Measurements from ENCODE around the gene THRA.

The THRA gene

GRCh38 chr17:40113907-40114245 lies 51.1 kb downstream of the THRA start:
- no peaks in the 10 kb centered on the region for H3K9me3 ChIP-seq (ENCODE audit: control extremely low read depth in 1 of 5, control insufficient read depth in 4 of 5, insufficient read depth in 2 of 5, low read depth in 1 of 5, low read length in 4 of 5)
- no peaks in the 10 kb centered on the region for H3K27me3 ChIP-seq (replicated peaks in 2 of 5; ENCODE audit: control insufficient read depth in 4 of 5, insufficient read depth in 5 of 5, low read length in 4 of 5)
- peaks cover 13 to 61% (median 53%) of the 10 kb centered on the region in 4 experiments for H3K4me1 ChIP-seq (ENCODE audit: control extremely low read depth in 1 of 4, control insufficient read depth in 4 of 4, insufficient read depth in 4 of 4, low read length in 3 of 4)
- no peaks in the 10 kb centered on the region for H3K36me3 ChIP-seq (ENCODE audit: control insufficient read depth in 4 of 4, insufficient read depth in 4 of 4, low read length in 3 of 4)
- peak overlapping the region in 4 of 7 experiments; percentile 54 to 82 (median 68) for H3K4me3 ChIP-seq (ENCODE audit: control insufficient read depth in 1 of 7, extremely low read depth in 1 of 7, insufficient read depth in 4 of 7, low read depth in 2 of 7, low read length in 6 of 7)
- no peak for DNase-seq
- ChIA-PET POLR2A (interaction anchor here (1.5 kb wide), 1 partner anchor 20 kb away, joined by 4 read pairs; no protein-coding TSS in a partner anchor), CTCF (interaction anchor here (1.2 to 6.7 kb wide), 26 partner anchors 11 to 176 kb away, joined by 3 to 91 read pairs (median 12); partner anchors contain the start of genes CASC3, MSL1 and NR1D1)
- peak overlapping the region in 1 of 2 experiments; percentile 64 for H3K27ac ChIP-seq (ENCODE audit: insufficient read depth in 1 of 2, low read depth in 1 of 2, low read length in 2 of 2, poor library complexity in 1 of 2, severe bottlenecking in 2 of 2)
- WGBS (ENCODE audit: insufficient coverage): 88% methylated on average over 4 of the region's 5 CpGs

- H3K27ac ChIP-seq (ENCODE audit: insufficient read depth in 1 of 2, low read depth in 1 of 2, low read length in 2 of 2, poor library complexity in 1 of 2, severe bottlenecking in 2 of 2): no peak overlapping the region
- ChIA-PET POLR2A (no interaction called here), CTCF (interaction anchor here (0.6 to 6.7 kb wide), 6 partner anchors 10 to 175 kb away, joined by 3 to 91 read pairs (median 11); partner anchors contain the start of gene MSL1)
- H3K4me1 ChIP-seq (ENCODE audit: control extremely low read depth in 1 of 4, control insufficient read depth in 4 of 4, insufficient read depth in 4 of 4, low read length in 3 of 4): peaks cover 13 to 55% (median 51%) of the 10 kb centered on the region in 4 experiments
- no peaks in the 10 kb centered on the region for H3K9me3 ChIP-seq (ENCODE audit: control extremely low read depth in 1 of 5, control insufficient read depth in 4 of 5, insufficient read depth in 2 of 5, low read depth in 1 of 5, low read length in 4 of 5)
- no peaks in the 10 kb centered on the region for H3K27me3 ChIP-seq (replicated peaks in 2 of 5; ENCODE audit: control insufficient read depth in 4 of 5, insufficient read depth in 5 of 5, low read length in 4 of 5)
- H3K4me3 ChIP-seq (ENCODE audit: control insufficient read depth in 1 of 7, extremely low read depth in 1 of 7, insufficient read depth in 4 of 7, low read depth in 2 of 7, low read length in 6 of 7): no peak overlapping the region
- no peak for DNase-seq
- H3K36me3 ChIP-seq (ENCODE audit: control insufficient read depth in 4 of 4, insufficient read depth in 4 of 4, low read length in 3 of 4): peaks cover 0 to 1% (median 0%) of the 10 kb centered on the region in 4 experiments
- WGBS (ENCODE audit: insufficient coverage): 100% methylated on average over 1 of the region's 2 CpGs
Measured at GRCh38 chr17:40115101-40115436, 52.3 kb downstream of the THRA start.

- Histone ChIP-seq H3K4me3 (ENCODE audit: control insufficient read depth in 1 of 7, extremely low read depth in 1 of 7, insufficient read depth in 4 of 7, low read depth in 2 of 7, low read length in 6 of 7) (peak within 1 kb of the TSS; percentile 80 to 98 (median 96)), H3K27ac (ENCODE audit: insufficient read depth in 1 of 2, low read depth in 1 of 2, low read length in 2 of 2, poor library complexity in 1 of 2, severe bottlenecking in 2 of 2) (peak within 1 kb of the TSS; percentile 46 to 89), H3K27me3 (replicated peaks in 2 of 5; ENCODE audit: control insufficient read depth in 4 of 5, insufficient read depth in 5 of 5, low read length in 4 of 5) (no peaks in the 10 kb centered on the region), H3K4me1 (ENCODE audit: control extremely low read depth in 1 of 4, control insufficient read depth in 4 of 4, insufficient read depth in 4 of 4, low read length in 3 of 4) (peaks cover 15 to 49% (median 39%) of the 10 kb centered on the region in 4 experiments), H3K9me3 (ENCODE audit: control extremely low read depth in 1 of 5, control insufficient read depth in 4 of 5, insufficient read depth in 2 of 5, low read depth in 1 of 5, low read length in 4 of 5) (no peaks in the 10 kb centered on the region), H3K36me3 (ENCODE audit: control insufficient read depth in 4 of 4, insufficient read depth in 4 of 4, low read length in 3 of 4) (peaks cover 0 to 12% (median 3%) of the 10 kb centered on the region in 4 experiments)
- WGBS (ENCODE audit: insufficient coverage): 0% methylated on average over 30 of the region's 82 CpGs
- DNase-seq: peak; percentile 72 to 86 (median 83)
- ChIA-PET CTCF (interaction anchor here (0.6 to 6.3 kb wide), 5 partner anchors 9 to 53 kb away, joined by 3 to 65 read pairs (median 4); no protein-coding TSS in a partner anchor), POLR2A (interaction anchor here (1.1 to 1.4 kb wide), 4 partner anchors 8 to 40 kb away, joined by 3 to 6 read pairs (median 4); partner anchors contain the start of gene CASC3)
Measured at GRCh38 chr17:40121181-40122135, 58.7 kb downstream of the THRA start, which contains the start of gene MSL1. Gene MSL1, plus strand, starts transcription at chr17:40121971. Its CDS starts 642 bp downstream, at chr17:40122613.

- Histone ChIP-seq H3K36me3 (ENCODE audit: control insufficient read depth in 4 of 4, insufficient read depth in 4 of 4, low read length in 3 of 4) (peaks cover 2 to 19% (median 9%) of the 10 kb centered on the region in 4 experiments), H3K27me3 (replicated peaks in 2 of 5; ENCODE audit: control insufficient read depth in 4 of 5, insufficient read depth in 5 of 5, low read length in 4 of 5) (no peaks in the 10 kb centered on the region), H3K27ac (ENCODE audit: insufficient read depth in 1 of 2, low read depth in 1 of 2, low read length in 2 of 2, poor library complexity in 1 of 2, severe bottlenecking in 2 of 2) (peak overlapping the region; percentile 46 to 89), H3K4me1 (ENCODE audit: control extremely low read depth in 1 of 4, control insufficient read depth in 4 of 4, insufficient read depth in 4 of 4, low read length in 3 of 4) (peaks cover 15 to 49% (median 39%) of the 10 kb centered on the region in 4 experiments), H3K9me3 (ENCODE audit: control extremely low read depth in 1 of 5, control insufficient read depth in 4 of 5, insufficient read depth in 2 of 5, low read depth in 1 of 5, low read length in 4 of 5) (no peaks in the 10 kb centered on the region), H3K4me3 (ENCODE audit: control insufficient read depth in 1 of 7, extremely low read depth in 1 of 7, insufficient read depth in 4 of 7, low read depth in 2 of 7, low read length in 6 of 7) (peak overlapping the region; percentile 80 to 98 (median 96))
- CTCF ChIA-PET: interaction anchor here (0.6 to 6.3 kb wide), 7 partner anchors 11 to 52 kb away, joined by 3 to 65 read pairs (median 4); no protein-coding TSS in a partner anchor
- POLR2A ChIA-PET: interaction anchor here (1.1 to 1.4 kb wide), 4 partner anchors 9 to 39 kb away, joined by 3 to 6 read pairs (median 4); partner anchors contain the start of gene CASC3
- peak; percentile 23 to 42 (median 23) for DNase-seq
- WGBS (ENCODE audit: insufficient coverage): 0% methylated on average over 39 of the region's 97 CpGs
Measured at GRCh38 chr17:40122136-40122998, 59.6 kb downstream of the THRA start.

- no peaks in the 10 kb centered on the region for H3K9me3 ChIP-seq (ENCODE audit: control extremely low read depth in 1 of 5, control insufficient read depth in 4 of 5, insufficient read depth in 2 of 5, low read depth in 1 of 5, low read length in 4 of 5)
- H3K27me3 ChIP-seq (replicated peaks in 2 of 5; ENCODE audit: control insufficient read depth in 4 of 5, insufficient read depth in 5 of 5, low read length in 4 of 5): no peaks in the 10 kb centered on the region
- peaks cover 5 to 26% (median 13%) of the 10 kb centered on the region in 4 experiments for H3K36me3 ChIP-seq (ENCODE audit: control insufficient read depth in 4 of 4, insufficient read depth in 4 of 4, low read length in 3 of 4)
- H3K27ac ChIP-seq (ENCODE audit: insufficient read depth in 1 of 2, low read depth in 1 of 2, low read length in 2 of 2, poor library complexity in 1 of 2, severe bottlenecking in 2 of 2): peak overlapping the region; percentile 46 to 74
- H3K4me3 ChIP-seq (ENCODE audit: control insufficient read depth in 1 of 7, extremely low read depth in 1 of 7, insufficient read depth in 4 of 7, low read depth in 2 of 7, low read length in 6 of 7): peak overlapping the region; percentile 80 to 98 (median 96)
- ChIA-PET POLR2A (interaction anchor here (0.9 to 1.6 kb wide), 5 partner anchors 10 to 39 kb away, joined by 3 to 6 read pairs (median 5); partner anchors contain the start of gene CASC3), CTCF (interaction anchor here (0.7 to 6.3 kb wide), 13 partner anchors 11 to 96 kb away, joined by 3 to 65 read pairs (median 4); partner anchors contain the start of gene CASC3)
- peaks cover 15 to 41% (median 33%) of the 10 kb centered on the region in 4 experiments for H3K4me1 ChIP-seq (ENCODE audit: control extremely low read depth in 1 of 4, control insufficient read depth in 4 of 4, insufficient read depth in 4 of 4, low read length in 3 of 4)
- peak; percentile 29 to 61 (median 56) for DNase-seq
- WGBS (ENCODE audit: insufficient coverage): 0% methylated on average over 21 of the region's 43 CpGs
Measured at GRCh38 chr17:40122999-40123810, 60.4 kb downstream of the THRA start.

GRCh38 chr17:40123811-40124114 lies 61.0 kb downstream of the THRA start:
- no peaks in the 10 kb centered on the region for H3K27me3 ChIP-seq (replicated peaks in 2 of 5; ENCODE audit: control insufficient read depth in 4 of 5, insufficient read depth in 5 of 5, low read length in 4 of 5)
- no CpG with 5 or more reads among the region's 2 CpGs for WGBS (ENCODE audit: insufficient coverage)
- H3K4me1 ChIP-seq (ENCODE audit: control extremely low read depth in 1 of 4, control insufficient read depth in 4 of 4, insufficient read depth in 4 of 4, low read length in 3 of 4): peaks cover 12 to 38% (median 29%) of the 10 kb centered on the region in 4 experiments
- peak overlapping the region; percentile 80 to 98 (median 96) for H3K4me3 ChIP-seq (ENCODE audit: control insufficient read depth in 1 of 7, extremely low read depth in 1 of 7, insufficient read depth in 4 of 7, low read depth in 2 of 7, low read length in 6 of 7)
- CTCF ChIA-PET: interaction anchor here (0.7 to 6.3 kb wide), 12 partner anchors 10 to 96 kb away, joined by 3 to 65 read pairs (median 4); partner anchors contain the start of gene CASC3
- POLR2A ChIA-PET: interaction anchor here (0.9 to 1.6 kb wide), 3 partner anchors 11 to 16 kb away, joined by 3 to 5 read pairs (median 5); no protein-coding TSS in a partner anchor
- H3K27ac ChIP-seq (ENCODE audit: insufficient read depth in 1 of 2, low read depth in 1 of 2, low read length in 2 of 2, poor library complexity in 1 of 2, severe bottlenecking in 2 of 2): peak overlapping the region in 1 of 2 experiments; percentile 74
- DNase-seq: no peak
- H3K9me3 ChIP-seq (ENCODE audit: control extremely low read depth in 1 of 5, control insufficient read depth in 4 of 5, insufficient read depth in 2 of 5, low read depth in 1 of 5, low read length in 4 of 5): no peaks in the 10 kb centered on the region
- peaks cover 5 to 28% (median 15%) of the 10 kb centered on the region in 4 experiments for H3K36me3 ChIP-seq (ENCODE audit: control insufficient read depth in 4 of 4, insufficient read depth in 4 of 4, low read length in 3 of 4)

Measured in common myeloid progenitor, CD34-positive (primary cell).